IPS-NIHi7 (cell line): ENCODE results near the gene ITPRID2.
"Not testable (repeated sequence)": the region's sequence is repeated elsewhere in the genome, so short reads cannot be mapped to it uniquely, and the experiment has no call there.

Experiments used
- DNase-seq: peaks from one replicate; pipeline ENCODE4 v3.0.0; 2012; ENCODE audit warnings: mixed read lengths; ENCODE audit errors: extremely low spot score

The ITPRID2 gene

DNA sequence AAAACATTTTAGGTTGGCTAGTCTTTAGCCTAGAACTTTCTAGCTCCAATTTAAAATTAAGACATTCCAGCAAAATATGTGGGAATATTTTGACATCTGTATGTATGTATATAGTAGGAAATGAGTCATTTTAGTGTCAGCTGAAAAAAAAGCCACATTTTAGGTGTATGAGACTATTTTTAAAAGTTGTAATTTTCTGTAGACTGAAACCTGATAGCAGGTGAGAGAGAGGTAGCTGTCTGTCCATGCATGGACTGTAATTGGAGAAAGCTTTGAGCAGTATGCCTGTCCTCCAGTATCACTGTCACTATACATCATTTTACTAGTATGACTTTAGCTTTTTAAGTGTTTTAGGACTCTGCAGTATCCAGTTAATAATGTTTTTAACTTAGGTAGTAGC lies 68.0 kb downstream of the ITPRID2 start:
- no peak for DNase-seq

DNA sequence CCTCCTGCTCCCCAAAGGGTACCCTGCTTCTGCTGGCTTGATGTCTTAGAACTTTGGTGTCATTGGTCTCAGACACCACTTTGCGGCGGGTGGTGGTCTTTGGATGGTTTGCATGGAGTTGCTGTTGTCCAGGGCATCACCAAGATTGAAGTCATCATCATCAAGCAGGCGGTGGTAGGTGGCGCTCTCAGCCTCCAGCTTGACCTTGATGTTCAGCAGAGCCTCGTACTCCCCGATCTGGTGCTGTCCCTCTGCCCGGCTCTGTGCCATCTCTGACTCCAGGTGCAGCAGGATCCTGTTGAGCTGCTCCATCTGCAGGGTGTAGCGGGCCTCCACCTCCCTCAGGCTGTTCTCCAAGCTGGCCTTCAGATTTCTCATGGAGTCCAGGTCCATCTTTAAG lies 69.6 kb downstream of the ITPRID2 start:
- DNase-seq = not testable (repeated sequence)

DNA sequence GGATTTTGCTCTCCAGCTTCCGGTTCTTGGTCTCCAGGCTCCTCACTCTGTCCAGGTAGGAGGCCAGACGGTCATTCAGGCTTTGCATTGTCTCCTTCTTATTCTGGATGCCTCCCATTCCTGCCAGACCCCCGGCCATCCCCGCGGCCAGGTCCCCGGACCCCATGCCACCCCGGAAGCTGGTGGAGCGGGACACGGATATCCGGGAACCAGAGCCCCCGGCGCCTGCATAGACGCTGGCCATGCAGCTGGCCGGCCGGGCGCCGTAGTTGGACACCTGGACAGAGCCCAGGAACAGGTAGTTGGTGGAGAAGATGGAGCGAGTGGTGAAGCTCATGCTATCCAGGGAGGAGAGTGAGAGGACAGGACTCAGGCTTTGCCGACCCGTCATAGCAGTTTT lies 70.6 kb downstream of the ITPRID2 start:
- DNase-seq = no peak

DNA sequence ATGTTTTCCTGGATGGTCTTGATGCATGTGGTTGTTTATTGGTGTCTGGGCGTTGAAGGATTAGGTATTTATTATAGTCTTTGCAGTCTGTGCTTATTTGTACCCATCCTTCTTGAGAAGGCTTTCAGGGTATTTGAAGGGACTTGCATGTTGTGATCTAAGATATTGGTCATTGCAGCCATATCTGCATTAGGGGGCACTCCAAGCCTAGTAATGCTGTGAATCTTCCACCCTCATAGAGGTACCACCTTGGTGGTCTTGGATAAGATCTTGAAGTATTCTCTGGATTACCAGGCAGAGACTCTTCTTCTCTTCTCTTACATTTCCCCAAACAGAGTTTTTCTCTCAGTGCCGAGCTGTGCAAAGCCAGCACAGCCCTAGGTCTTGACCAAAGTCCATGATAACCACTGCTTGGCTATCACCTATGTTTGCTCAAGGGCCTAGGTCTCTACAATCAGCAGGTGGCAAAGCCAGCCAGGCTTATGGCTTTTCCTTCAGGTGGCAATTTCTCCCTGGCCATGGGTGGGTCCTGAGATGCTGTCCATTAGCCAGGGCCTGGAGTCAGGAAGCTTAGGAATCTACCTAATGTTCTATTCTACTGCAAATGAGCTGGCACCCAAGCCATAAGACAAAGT lies 78.7 kb downstream of the ITPRID2 start:
- DNase-seq = no peak

DNA sequence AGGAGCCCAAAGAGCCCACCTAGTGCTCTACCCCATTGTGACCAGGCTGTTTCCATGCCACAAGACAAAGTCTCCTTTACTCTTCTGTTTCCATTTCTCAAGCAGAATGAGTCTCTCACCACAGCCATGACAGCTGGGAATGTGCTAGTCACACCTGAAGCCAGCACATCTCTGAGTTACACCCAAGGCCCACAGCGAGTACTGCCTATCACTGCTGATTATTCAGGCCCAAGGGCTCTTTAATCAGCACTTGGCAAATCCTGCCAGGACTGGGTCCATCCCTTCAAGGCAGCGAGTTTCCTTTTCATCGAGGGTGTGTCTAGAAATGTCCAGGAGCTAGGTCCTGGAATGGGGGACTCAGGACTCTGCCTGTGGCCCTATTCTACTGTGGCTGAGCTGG lies 79.5 kb downstream of the ITPRID2 start:
- DNase-seq = no peak

DNA sequence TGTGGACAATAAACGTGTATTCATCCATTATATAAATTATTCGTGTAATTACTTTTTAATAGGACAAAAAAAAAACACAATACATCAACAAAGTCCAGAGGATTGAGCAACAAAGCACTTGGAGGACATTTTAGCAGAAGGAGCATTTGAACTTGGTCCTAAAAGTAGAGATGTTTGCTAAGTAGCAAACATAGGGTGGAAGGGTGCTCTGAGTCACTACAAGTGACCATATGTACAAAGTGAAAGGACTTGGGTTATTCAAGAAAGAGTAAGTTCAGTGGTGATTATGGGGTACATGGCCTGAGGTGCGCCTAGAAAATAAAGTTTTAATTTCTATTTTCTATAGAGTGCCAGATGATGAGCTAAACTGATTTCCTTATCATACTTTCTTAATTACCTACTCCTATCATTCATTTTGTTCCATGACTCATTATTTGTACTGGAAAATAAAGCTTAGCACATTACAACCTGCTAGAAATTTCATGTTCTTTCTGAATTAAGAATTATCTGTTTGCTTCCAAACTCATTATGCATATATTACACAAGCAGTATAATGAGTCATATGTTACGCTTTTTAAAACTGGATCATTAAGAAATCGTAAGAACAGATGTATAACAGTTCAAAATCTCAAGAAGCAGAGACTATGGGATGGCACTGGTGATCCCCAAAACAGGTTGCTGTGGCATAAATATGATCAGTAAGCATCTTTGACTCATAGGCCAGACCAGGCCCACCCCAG lies 81.1 kb downstream of the ITPRID2 start:
- no peak for DNase-seq

DNA sequence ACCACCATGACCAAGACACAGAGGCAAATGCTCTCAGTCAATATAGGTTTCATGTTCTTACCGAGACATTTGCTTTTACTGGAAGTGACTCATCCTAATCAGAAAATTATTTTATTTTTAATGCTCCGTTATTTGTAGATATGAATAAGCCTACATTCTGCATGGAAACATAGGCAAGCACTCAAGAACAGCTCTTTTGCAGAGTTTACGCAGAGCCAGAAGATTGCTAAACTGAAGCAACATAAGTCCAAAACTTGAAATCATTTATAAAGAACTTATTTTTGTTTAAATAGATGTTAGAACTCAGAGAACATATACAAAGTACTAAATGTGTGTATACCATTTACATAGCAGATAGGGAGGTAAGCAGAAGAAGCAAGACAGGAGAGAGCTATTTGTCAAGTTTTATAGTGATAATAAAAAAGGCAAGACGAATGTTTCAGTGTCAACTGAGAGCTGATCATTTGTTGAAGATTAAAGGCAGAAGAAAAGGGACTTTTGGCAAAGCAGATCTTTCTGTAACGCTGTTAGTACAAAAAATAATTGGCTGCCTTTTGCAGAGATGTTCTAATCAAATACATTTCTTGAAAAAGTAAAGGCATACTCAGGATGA lies 81.7 kb downstream of the ITPRID2 start:
- DNase-seq = no peak

DNA sequence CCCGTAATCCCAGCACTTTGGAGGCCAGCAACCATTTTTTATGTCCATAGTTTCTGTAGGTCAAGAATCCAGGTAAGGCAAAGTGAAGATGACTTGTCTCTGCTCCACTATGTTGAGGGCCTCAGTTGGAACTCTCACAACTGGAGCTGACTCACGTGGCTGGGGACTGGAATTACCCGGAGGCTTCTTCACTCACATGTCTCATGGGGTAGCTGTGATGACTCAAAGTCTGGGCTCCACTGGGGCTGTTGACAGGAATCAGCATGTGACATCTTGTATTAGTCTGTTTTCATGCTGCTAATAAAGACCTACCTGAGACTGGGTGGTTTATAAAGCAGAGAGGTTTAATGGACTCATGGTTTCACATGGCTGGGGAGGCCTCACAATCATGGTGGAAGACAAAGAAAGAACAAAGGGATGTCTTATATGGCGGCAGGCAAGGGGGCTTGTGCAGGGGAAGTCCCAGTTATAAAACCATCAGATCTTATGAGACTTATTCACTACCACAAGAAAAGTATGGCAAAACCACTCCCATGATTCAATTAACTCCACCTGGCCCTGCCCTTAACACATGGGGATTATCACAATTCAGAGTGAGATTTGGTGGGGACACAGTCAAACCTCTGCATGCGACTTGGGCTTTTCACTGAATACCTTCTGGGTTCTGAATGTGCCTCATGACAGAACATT lies 86.3 kb downstream of the ITPRID2 start:
- no peak for DNase-seq

DNA sequence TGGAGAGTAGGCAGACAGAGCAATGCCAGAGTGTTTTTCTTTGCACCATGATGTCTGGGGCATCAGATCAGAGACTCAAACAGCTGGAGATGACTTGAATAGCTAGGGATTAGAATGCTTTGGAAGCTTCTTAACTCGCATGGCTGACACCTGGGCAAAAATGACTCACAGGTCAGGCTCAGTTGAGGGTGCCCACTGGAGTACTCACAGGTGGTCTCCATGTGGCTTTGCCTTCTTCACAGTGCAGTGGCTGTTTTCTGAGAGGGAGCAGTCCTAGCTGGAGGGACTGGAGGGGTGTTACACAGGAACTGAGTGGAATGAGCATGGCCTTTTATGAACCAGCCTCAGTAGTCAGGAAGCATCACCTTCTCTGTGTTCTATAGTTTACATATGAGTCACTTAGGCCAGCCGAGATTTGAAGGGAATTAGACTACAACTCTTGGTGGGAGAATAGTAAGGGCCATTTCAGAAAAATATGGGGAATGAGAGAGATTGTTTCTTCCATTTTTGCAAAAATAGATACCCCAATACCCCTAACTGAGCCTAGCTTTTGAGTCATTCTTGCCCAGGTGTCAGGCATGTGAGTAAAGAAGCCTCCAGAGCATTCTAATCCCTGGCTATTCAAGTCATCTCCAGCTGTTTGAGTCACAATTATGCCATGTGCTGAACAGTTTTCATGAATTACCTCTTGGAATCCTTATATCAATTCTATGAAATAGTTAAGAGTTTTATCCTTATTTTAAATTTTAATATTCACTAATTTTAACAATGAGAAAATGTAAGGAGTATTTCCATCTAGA lies 87.0 kb downstream of the ITPRID2 start:
- no peak for DNase-seq
